Stimulated activated CD8-positive, alpha-beta memory T cell treated with anti-CD3 and anti-CD28 coated beads, Interleukin-12 subunit alpha, Interleukin-12 subunit beta, amount 100 ng/mL, for 1 hour (primary cell): ENCODE measurements around the gene MRPL44.

Experiments
- DNase-seq: peaks from one replicate; pipeline ENCODE4 v3.0.0-alpha.2; 2020; ENCODE audit warnings: low read depth

MRPL44 gene

GRCh38 chr2:224009605-224010315, 52.5 kb downstream of the MRPL44 start:
- DNase-seq = no peak

- no peak for DNase-seq
Observed at GRCh38 chr2:224011837-224012236, 54.6 kb downstream of the MRPL44 start.

GRCh38 chr2:224014336-224014735, 57.1 kb downstream of the MRPL44 start:
- no peak for DNase-seq

GRCh38 chr2:224016963-224017362, 59.7 kb downstream of the MRPL44 start:
- DNase-seq = no peak
